Neural cell (in vitro differentiated cells): Measurements from ENCODE around the gene SCG5.

Source experiments
- CTCF ChIP-seq: fragments of 450-650 bp; IDR thresholded peaks from 2 replicates; pipeline ENCODE4 v1.5.1; 2014; ENCODE audit warnings: antibody characterized with exemption, mild to moderate bottlenecking, moderate library complexity; ENCODE audit not compliant: poor library complexity, severe bottlenecking
- EZH2 ChIP-seq: fragments of 200-600, 300-800 bp; shearing (Covaris generic), sonication (generic); IDR thresholded peaks from 2 replicates; pipeline ENCODE4 v1.6.1; 2014; ENCODE audit warnings: antibody characterized with exemption, low read length, borderline replicate concordance, mild to moderate bottlenecking; ENCODE audit not compliant: insufficient read depth, poor library complexity, severe bottlenecking
- POLR2AphosphoS5 ChIP-seq: IDR thresholded peaks from 2 replicates; pipeline ENCODE4 v1.6.1; 2012
- REST ChIP-seq: IDR thresholded peaks from 2 replicates; pipeline ENCODE4 v1.6.1; 2012; ENCODE audit warnings: borderline replicate concordance
- TAF1 ChIP-seq: IDR thresholded peaks from 2 replicates; pipeline ENCODE4 v1.6.1; 2012; ENCODE audit warnings: low read depth

GRCh38 chr15:32676169-32676568 lies 34.7 kb downstream of the SCG5 start:
- TF ChIP-seq CTCF (no peak), EZH2 (no peak), POLR2AphosphoS5 (no peak), TAF1 (no peak), REST (no peak)
